H1 (cell line): Measurements from ENCODE around the gene ZNF311. TPM values are rescaled to one million over a fixed set of nuclear protein-coding genes. Genes with fewer than 3 reads are reported as not detected.
"Not testable (repeated sequence)": the region's sequence is repeated elsewhere in the genome, so short reads cannot be mapped to it uniquely, and the experiment has no call there.

Experiments
- CTCF ChIA-PET: fragments of 300-600 bp; sonication (Branson Sonifier 250); formaldehyde crosslinking; loops from one replicate; lab custom pipeline; 2021; ENCODE audit not compliant: partially characterized antibody; lab: Charles Lee
- POLR2A ChIA-PET: fragments of 300-600 bp; sonication (Branson Sonifier 250); formaldehyde crosslinking; loops from one replicate; lab custom pipeline; 2021; ENCODE audit warnings: inconsistent platforms; ENCODE audit not compliant: partially characterized antibody; lab: Charles Lee
- DNase-seq, 2 experiments: peaks; one replicate each; pipeline versions ENCODE4 v3.0.0 to v3.0.0-alpha.2; 2010 to 2022; ENCODE audit warnings: low spot score in 2 of 2, low read depth in 1 of 2, mixed read lengths in 1 of 2
- FAIRE-seq: peaks from 2 replicates; lab custom pipeline; 2011; peaks lifted over from hg19 to GRCh38; lab: Jason Lieb, UNC
- H2AFZ ChIP-seq: 2 replicates; pipeline ENCODE4 v1.8.1; 2012; ENCODE audit warnings: low read length, inconsistent platforms
- H2AK5ac ChIP-seq: 2 replicates; pipeline ENCODE4 v1.6.1; 2013; ENCODE audit warnings: low read depth, low read length
- H2BK120ac ChIP-seq: replicated peaks from 2 replicates; pipeline ENCODE3; 2013; ENCODE audit warnings: low read depth, low read length, inconsistent platforms
- H2BK12ac ChIP-seq: 2 replicates; pipeline ENCODE4 v1.6.1; 2013; ENCODE audit warnings: low read depth, low read length
- H2BK15ac ChIP-seq: 2 replicates; pipeline ENCODE4 v1.6.1; 2013; ENCODE audit warnings: low read length
- H2BK20ac ChIP-seq: 2 replicates; pipeline ENCODE4 v1.6.1; 2013; ENCODE audit warnings: low read length
- H2BK5ac ChIP-seq: 2 replicates; pipeline ENCODE4 v1.6.1; 2013; ENCODE audit warnings: low read depth, low read length
- H3K14ac ChIP-seq: 2 replicates; pipeline ENCODE4 v1.6.1; 2013; ENCODE audit warnings: inconsistent platforms; ENCODE audit not compliant: insufficient read length
- H3K18ac ChIP-seq: 2 replicates; pipeline ENCODE4 v1.6.1; 2013; ENCODE audit warnings: low read length; ENCODE audit errors: extremely low read depth
- H3K23ac ChIP-seq: 2 replicates; pipeline ENCODE4 v1.6.1; 2013; ENCODE audit warnings: inconsistent platforms; ENCODE audit not compliant: insufficient read length
- H3K23me2 ChIP-seq: 2 replicates; pipeline ENCODE4 v1.6.1; 2013; ENCODE audit warnings: low read depth, low read length
- H3K27ac ChIP-seq: 2 replicates; pipeline ENCODE4 v1.6.1; 2011; ENCODE audit warnings: low read depth, low read length, inconsistent platforms
- H3K27me3 ChIP-seq, 4 experiments: replicated peaks in 1 of 4; 1 replicate in 1 of 4; 2 replicates in 3 of 4; pipeline versions ENCODE4 v1.6.1 to v1.8.1; 2011 to 2013; ENCODE audit warnings: low read length in 3 of 4, mild to moderate bottlenecking in 3 of 4, inconsistent platforms in 2 of 4, mixed read lengths in 2 of 4, moderate library complexity in 1 of 4; ENCODE audit not compliant: control insufficient read depth in 3 of 4, insufficient read depth in 3 of 4; ENCODE audit errors: extremely low read depth in 1 of 4
- H3K36me3 ChIP-seq, 4 experiments: 2 replicates each; pipeline versions ENCODE4 v1.6.1 to v1.8.1; 2011 to 2013; ENCODE audit warnings: mild to moderate bottlenecking in 4 of 4, low read length in 3 of 4, moderate library complexity in 2 of 4, control low read depth in 1 of 4, inconsistent platforms in 1 of 4; ENCODE audit not compliant: insufficient read depth in 4 of 4, control insufficient read depth in 2 of 4
- H3K4ac ChIP-seq: replicated peaks from 2 replicates; pipeline ENCODE3; 2013; ENCODE audit warnings: low read length, low read depth, mixed read lengths, inconsistent platforms; ENCODE audit not compliant: insufficient read length
- H3K4me1 ChIP-seq, 4 experiments: replicated peaks in 1 of 4; 1 replicate in 1 of 4; 2 replicates in 3 of 4; pipeline versions ENCODE4 v1.6.1 to v1.8.1; 2011 to 2013; ENCODE audit warnings: low read length in 3 of 4, inconsistent platforms in 2 of 4, mixed read lengths in 1 of 4; ENCODE audit not compliant: insufficient read depth in 4 of 4, control insufficient read depth in 3 of 4
- H3K4me2 ChIP-seq, 2 experiments: 2 replicates each; pipeline versions ENCODE4 v1.6.1 to v1.8.1; 2011 to 2013; ENCODE audit warnings: low read depth in 2 of 2, low read length in 2 of 2, control low read depth in 1 of 2, inconsistent platforms in 1 of 2, mild to moderate bottlenecking in 1 of 2; ENCODE audit not compliant: insufficient read depth in 1 of 2
- H3K4me3 ChIP-seq, 4 experiments: fragments of 200-600, 300-600 bp in 1 of 4; sonication (generic), shearing (Covaris generic), sonication (Bioruptor Twin) in 1 of 4; 2 replicates each; pipeline versions ENCODE4 v1.5.1 to v1.8.1; 2011 to 2016; ENCODE audit warnings: low read length in 4 of 4, low read depth in 3 of 4, control low read depth in 2 of 4, inconsistent platforms in 2 of 4, mild to moderate bottlenecking in 2 of 4, mixed read lengths in 1 of 4, moderate library complexity in 1 of 4; ENCODE audit not compliant: insufficient read depth in 2 of 4; ENCODE audit errors: extremely low read depth in 1 of 4
- H3K56ac ChIP-seq: replicated peaks from 2 replicates; pipeline ENCODE3; 2013; ENCODE audit warnings: low read depth, mild to moderate bottlenecking, mixed read lengths, low read length, inconsistent platforms; ENCODE audit not compliant: insufficient read length
- H3K79me1 ChIP-seq: 2 replicates; pipeline ENCODE4 v1.6.1; 2013; ENCODE audit warnings: low read depth, low read length, control low read depth
- H3K79me2 ChIP-seq, 2 experiments: 2 replicates each; pipeline versions ENCODE4 v1.6.1 to v1.8.1; 2012 to 2013; ENCODE audit warnings: low read length in 2 of 2, mild to moderate bottlenecking in 2 of 2, inconsistent platforms in 1 of 2; ENCODE audit not compliant: insufficient read depth in 2 of 2, control insufficient read depth in 1 of 2
- H3K9ac ChIP-seq, 4 experiments: replicated peaks in 1 of 4; 1 replicate in 1 of 4; 2 replicates in 3 of 4; pipeline versions ENCODE4 v1.6.1 to v1.8.1; 2011 to 2013; ENCODE audit warnings: low read depth in 3 of 4, low read length in 3 of 4, control low read depth in 2 of 4, mild to moderate bottlenecking in 2 of 4, moderate library complexity in 2 of 4, inconsistent platforms in 1 of 4; ENCODE audit errors: extremely low read depth in 1 of 4
- H3K9me3 ChIP-seq, 2 experiments: 2 replicates each; pipeline versions ENCODE4 v1.6.1 to v1.8.1; 2012 to 2013; ENCODE audit warnings: mild to moderate bottlenecking in 2 of 2, moderate library complexity in 2 of 2, control low read depth in 1 of 2, inconsistent platforms in 1 of 2, low read depth in 1 of 2, low read length in 1 of 2, mixed read lengths in 1 of 2; ENCODE audit not compliant: insufficient read depth in 2 of 2
- H4K20me1 ChIP-seq, 2 experiments: replicated peaks in 1 of 2; 2 replicates each; pipeline versions ENCODE3 to v1.8.1; 2011 to 2013; ENCODE audit warnings: inconsistent platforms in 2 of 2, low read length in 2 of 2, mild to moderate bottlenecking in 1 of 2; ENCODE audit not compliant: insufficient read depth in 2 of 2, control insufficient read depth in 1 of 2
- H4K5ac ChIP-seq: 2 replicates; pipeline ENCODE4 v1.6.1; 2013; ENCODE audit warnings: low read length, low read depth, mixed read lengths, inconsistent platforms; ENCODE audit not compliant: insufficient read length
- H4K8ac ChIP-seq: 2 replicates; pipeline ENCODE4 v1.8.0; 2013; ENCODE audit warnings: mild to moderate bottlenecking, moderate library complexity, low read length, inconsistent platforms; ENCODE audit not compliant: insufficient read depth; ENCODE audit errors: extremely low read depth
- H4K91ac ChIP-seq: replicated peaks from 2 replicates; pipeline ENCODE3; 2013; ENCODE audit warnings: low read length, mixed read lengths, inconsistent platforms; ENCODE audit not compliant: insufficient read length
- WGBS, 2 experiments: shearing (Covaris generic) in 1 of 2; methylation state at CpG; one replicate each; pipeline versions ENCODE4 v1.1.6 to v1.1.7; 2013 to 2015; ENCODE audit warnings: low lambda C conversion rate in 2 of 2, mixed read lengths in 2 of 2, inconsistent platforms in 1 of 2, low coverage in 1 of 2, missing lambda C conversion rate in 1 of 2; ENCODE audit not compliant: insufficient replicate concordance in 2 of 2, insufficient coverage in 1 of 2, insufficient read length in 1 of 2; ENCODE audit errors: extremely low coverage in 1 of 2, missing lambda C conversion rate in 1 of 2; 5-methylcytosine and 5-hydroxymethylcytosine counted together
- polyA plus RNA-seq, 7 experiments: library from polyadenylated mRNA; depleted of rRNA in 3 of 7; stranded (reverse) in 5 of 7; unstranded in 2 of 7; fragments of >200 nt in 5 of 7; fragments of 200-250 nt in 2 of 7; gene quantifications; 1 replicate in 5 of 7; 2 replicates in 1 of 7; 4 replicates in 1 of 7; pipeline versions ENCODE4 v1.2.1 to v1.2.3, GENCODE V29; 2011 to 2013; ENCODE audit warnings: missing spikeins in 2 of 7, mixed read lengths in 2 of 7
- total RNA-seq: library from RNA; stranded (reverse); fragmentation: NEBNext Ultra II Directional; extraction: Animal tissue kit (Norgen Biotek cat#: 25700); gene quantifications from 2 replicates; pipeline ENCODE4 v1.2.1, GENCODE V29; 2021

The ZNF311 gene
- total and polyA plus RNA-seq, 2 of the 8 experiments (the other 6 are each of a cell fraction or from before 2014, with no cell fraction given), result 1.9 to 4.2 TPM

GRCh38 chr6:28949656-28950195 lies 55.4 kb downstream of the ZNF311 start:
- not testable (repeated sequence) for H2BK5ac ChIP-seq, H3K9me3 ChIP-seq, H3K23me2 ChIP-seq, H2BK12ac ChIP-seq, H4K8ac ChIP-seq, H3K14ac ChIP-seq, H3K4me2 ChIP-seq, H4K91ac ChIP-seq, H3K27me3 ChIP-seq, H3K18ac ChIP-seq, H3K23ac ChIP-seq, FAIRE-seq, H4K5ac ChIP-seq, H3K4me3 ChIP-seq, H3K56ac ChIP-seq, H3K27ac ChIP-seq, H3K79me1 ChIP-seq, H4K20me1 ChIP-seq, H2BK20ac ChIP-seq, H3K4ac ChIP-seq, H3K36me3 ChIP-seq, H2BK120ac ChIP-seq, H3K9ac ChIP-seq, H2AFZ ChIP-seq, H2BK15ac ChIP-seq, H2AK5ac ChIP-seq, H3K4me1 ChIP-seq, H3K79me2 ChIP-seq
- 98% methylated on average over 24 of the region's 41 CpGs; no CpG with 5 or more reads in 1 of the 2 experiments for WGBS, 2 experiments
- POLR2A ChIA-PET, result interaction anchor here (0.7 to 1.5 kb wide), 4 partner anchors 12 to 84 kb away, joined by 3 to 6 read pairs (median 4); partner anchors contain the start of gene TRIM27
- CTCF ChIA-PET, result interaction anchor here (0.6 to 1.7 kb wide), 7 partner anchors 8 to 738 kb away, joined by 3 to 5 read pairs (median 3); no protein-coding TSS in a partner anchor
- peak in 1 of 2 experiments; percentile 43 for DNase-seq
